GM08714 (cell line): ENCODE data around the gene HSPB9.
A peak's percentile ranks its signal among the peaks of the same experiment; 100 is the strongest.

ENCODE experiments used
- H3K4me3 ChIP-seq: fragments of 200-500 bp; sonication (Bioruptor generic); 2 replicates; pipeline ENCODE4 v1.5.1; 2014; ENCODE audit warnings: mild to moderate bottlenecking, low read length, inconsistent platforms
- ZNF274 ChIP-seq: IDR thresholded peaks from 2 replicates; pipeline ENCODE4 v1.6.1; 2012; ENCODE audit warnings: mild to moderate bottlenecking, low read depth, low read length

HSPB9 gene

GRCh38 chr17:42110301-42111264 is 12.0 kb upstream of the HSPB9 start:
- no peak overlapping the region for H3K4me3 ChIP-seq
- TF ChIP-seq ZNF274, result no peak

GRCh38 chr17:42111265-42111636 is 11.4 kb upstream of the HSPB9 start:
- no peak overlapping the region for H3K4me3 ChIP-seq
- no peak for TF ChIP-seq ZNF274

GRCh38 chr17:42111871-42112551 is 10.6 kb upstream of the HSPB9 start:
- peak overlapping the region; percentile 55; the same call in 1 of the 2 replicates for H3K4me3 ChIP-seq
- TF ChIP-seq ZNF274, result no peak

- no peak for TF ChIP-seq ZNF274
- peak within 1 kb of the TSS; percentile 55; the same call in 1 of the 2 replicates for H3K4me3 ChIP-seq
Observed at GRCh38 chr17:42112552-42113176, 9.9 kb upstream of the HSPB9 start, which contains the start of gene DHX58. Gene DHX58, minus strand, starts transcription at chr17:42112714. Its CDS starts 822 bp downstream, at chr17:42111892.

- TF ChIP-seq ZNF274, result no peak
- no peak overlapping the region for H3K4me3 ChIP-seq
Observed at GRCh38 chr17:42113293-42114069, 9.1 kb upstream of the HSPB9 start.

GRCh38 chr17:42114118-42114517 is 8.5 kb upstream of the HSPB9 start:
- no peak for TF ChIP-seq ZNF274
- H3K4me3 ChIP-seq, result no peak overlapping the region

- no peak for TF ChIP-seq ZNF274
- H3K4me3 ChIP-seq, result no peak overlapping the region
Observed at GRCh38 chr17:42116705-42117396, 5.8 kb upstream of the HSPB9 start.

- no peak for TF ChIP-seq ZNF274
- no peak overlapping the region for H3K4me3 ChIP-seq
Observed at GRCh38 chr17:42117397-42118125, 5.0 kb upstream of the HSPB9 start.

GRCh38 chr17:42118126-42118510 is 4.5 kb upstream of the HSPB9 start:
- no peak overlapping the region for H3K4me3 ChIP-seq
- no peak for TF ChIP-seq ZNF274

- TF ChIP-seq ZNF274, result no peak
- no peak overlapping the region for H3K4me3 ChIP-seq
Observed at GRCh38 chr17:42118545-42118944, 4.1 kb upstream of the HSPB9 start.

GRCh38 chr17:42119301-42119700 is 3.3 kb upstream of the HSPB9 start:
- TF ChIP-seq ZNF274, result no peak
- H3K4me3 ChIP-seq, result no peak overlapping the region

GRCh38 chr17:42120161-42120769 is 2.3 kb upstream of the HSPB9 start:
- no peak for TF ChIP-seq ZNF274
- H3K4me3 ChIP-seq, result peak overlapping the region; percentile 14; the same call in 1 of the 2 replicates
